B cell (primary cell): ENCODE results near the gene ZNF212. TPM values are rescaled to one million over a fixed set of nuclear protein-coding genes. Genes with fewer than 3 reads are reported as not detected.

Experiments
- ATAC-seq: fragments of 200-7000 bp; cut with Tn5 transposase; one replicate; pipeline ENCODE4 v1.10.0; 2021; ENCODE audit warnings: low read depth, mild to moderate bottlenecking, moderate number of reproducible peaks, moderate library complexity
- CTCF ChIA-PET: fragments of 350-600 bp; sonication (Branson Sonifier 250); formaldehyde crosslinking; loops from one replicate; lab custom pipeline; 2021; ENCODE audit warnings: antibody characterized with exemption, inconsistent platforms; lab: Charles Lee
- POLR2A ChIA-PET: fragments of 350-600 bp; sonication (Branson Sonifier 250); formaldehyde crosslinking; loops from one replicate; lab custom pipeline; 2021; ENCODE audit warnings: antibody characterized with exemption; lab: Charles Lee
- DNase-seq: peaks from one replicate; pipeline ENCODE4 v3.0.0; 2013
- H2AFZ ChIP-seq: 2 replicates; pipeline ENCODE4 v1.6.1; 2012; ENCODE audit warnings: mild to moderate bottlenecking, low read depth, low read length; ENCODE audit not compliant: insufficient read depth, poor library complexity, severe bottlenecking
- H3K27ac ChIP-seq, 2 donors: 1 replicate in 1 of 2; 2 replicates in 1 of 2; pipeline ENCODE4 v1.5.1; 2012 to 2013; ENCODE audit warnings: low read length in 2 of 2, mild to moderate bottlenecking in 2 of 2, moderate library complexity in 1 of 2
- H3K27me3 ChIP-seq, 4 experiments: fragments of 200-600 bp in 1 of 4; sonication (generic) in 1 of 4; replicated peaks in 1 of 4; 1 replicate in 2 of 4; 2 replicates in 2 of 4; pipeline versions ENCODE4 v1.6.1 to v1.7.0; 2013 to 2016; ENCODE audit warnings: low read length in 3 of 4, mild to moderate bottlenecking in 2 of 4, mixed read lengths in 1 of 4, moderate library complexity in 1 of 4; ENCODE audit not compliant: insufficient read depth in 4 of 4, control insufficient read depth in 3 of 4; ENCODE audit errors: control extremely low read depth in 1 of 4
- H3K36me3 ChIP-seq, 2 experiments: replicated peaks in 1 of 2; 1 replicate in 1 of 2; 2 replicates in 1 of 2; pipeline versions ENCODE4 v1.6.1 to v1.7.1; 2013; ENCODE audit warnings: low read length in 1 of 2; ENCODE audit not compliant: insufficient read depth in 2 of 2, control insufficient read depth in 1 of 2; ENCODE audit errors: control extremely low read depth in 1 of 2, extremely low read depth in 1 of 2
- H3K4me1 ChIP-seq, 2 donors: fragments of 200-600 bp in 1 of 2; sonication (generic) in 1 of 2; 1 replicate in 1 of 2; 2 replicates in 1 of 2; pipeline versions ENCODE4 v1.5.1 to v1.6.1; 2013 to 2017; ENCODE audit warnings: low read length in 2 of 2; ENCODE audit not compliant: control insufficient read depth in 2 of 2, insufficient read depth in 2 of 2
- H3K4me2 ChIP-seq: replicated peaks from 2 replicates; pipeline ENCODE3; 2012; ENCODE audit warnings: mild to moderate bottlenecking, low read depth, low read length; ENCODE audit not compliant: poor library complexity, severe bottlenecking
- H3K4me3 ChIP-seq, 5 experiments: fragments of 200-600 bp in 1 of 5; sonication (generic) in 1 of 5; 1 replicate in 3 of 5; 2 replicates in 2 of 5; pipeline versions ENCODE4 v1.5.1 to v1.7.0; 2011 to 2016; ENCODE audit warnings: low read length in 4 of 5, mild to moderate bottlenecking in 4 of 5, low read depth in 2 of 5, control low read depth in 1 of 5, moderate library complexity in 1 of 5; ENCODE audit not compliant: insufficient read depth in 1 of 5; ENCODE audit errors: control extremely low read depth in 1 of 5, extremely low read depth in 1 of 5
- H3K79me2 ChIP-seq: fragments of 200-600 bp; sonication (generic); one replicate; pipeline ENCODE4 v1.6.0; 2016; ENCODE audit warnings: low read length; ENCODE audit not compliant: control insufficient read depth, insufficient read depth
- H3K9ac ChIP-seq: fragments of 200-600 bp; sonication (generic); 2 replicates; pipeline ENCODE4 v1.6.1; 2017; ENCODE audit warnings: mild to moderate bottlenecking, low read length, moderate library complexity
- H3K9me3 ChIP-seq, 3 donors: one replicate each; pipeline versions ENCODE4 v1.6.1 to v1.7.1; 2013; ENCODE audit warnings: low read length in 2 of 3; ENCODE audit not compliant: control insufficient read depth in 2 of 3, insufficient read depth in 1 of 3; ENCODE audit errors: control extremely low read depth in 1 of 3
- H4K20me1 ChIP-seq: 2 replicates; pipeline ENCODE4 v1.6.0; 2012; ENCODE audit warnings: mild to moderate bottlenecking, low read length; ENCODE audit not compliant: insufficient read depth, control insufficient read depth, poor library complexity, severe bottlenecking
- H3K27ac Mint-ChIP-seq: one replicate; pipeline ENCODE4 v1.8.0; 2021; ENCODE audit warnings: mixed read lengths
- H3K27me3 Mint-ChIP-seq: one replicate; pipeline ENCODE4 v1.8.0; 2021; ENCODE audit warnings: mixed read lengths
- H3K4me1 Mint-ChIP-seq: one replicate; pipeline ENCODE4 v1.8.0; 2021; ENCODE audit warnings: mixed read lengths
- H3K4me3 Mint-ChIP-seq: one replicate; pipeline ENCODE4 v1.8.0; 2021; ENCODE audit warnings: mixed read lengths
- H3K9me3 Mint-ChIP-seq: one replicate; pipeline ENCODE4 v1.8.0; 2022; ENCODE audit warnings: mixed read lengths; ENCODE audit not compliant: insufficient read depth
- EZH2 ChIP-seq: IDR thresholded peaks from 2 replicates; pipeline ENCODE4 v1.6.1; 2012; ENCODE audit warnings: borderline replicate concordance, low read depth, mild to moderate bottlenecking, moderate library complexity, low read length; ENCODE audit not compliant: insufficient read depth, poor library complexity, severe bottlenecking
- WGBS: methylation state at CpG from one replicate; pipeline ENCODE4 v1.1.5; 2013; ENCODE audit warnings: missing lambda C conversion rate; ENCODE audit not compliant: insufficient coverage; 5-methylcytosine and 5-hydroxymethylcytosine counted together
- intact Hi-C: fragments of 100-400 bp; cut with micrococcal nuclease; formaldehyde crosslinking; loops from one replicate; pipeline ENCODE4 v1.10.0; 2022
- polyA plus RNA-seq: library from polyadenylated mRNA; depleted of rRNA; stranded (reverse); fragments of >200 nt; gene quantifications from 2 replicates; pipeline ENCODE4 v1.2.3, GENCODE V29; 2012
- total RNA-seq, 2 donors: library from RNA; stranded (reverse); fragments of 120-200 nt in 1 of 2; gene quantifications; 1 replicate in 1 of 2; 2 replicates in 1 of 2; pipeline versions ENCODE4 v1.2.3 to v1.2.4, GENCODE V29; 2013 to 2022
- TF ChIP-seq, protein P1 (sequence below): fragments of 200-600 bp; IDR thresholded peaks from one replicate; pipeline ENCODE4 v1.8.0; 2022; ENCODE audit warnings: antibody characterized with exemption, mild to moderate bottlenecking

Gene ZNF212
- total and polyA plus RNA-seq, 2 donors (not counting 1 experiment from before 2014, with no cell fraction given) = 8.1 to 22.5 TPM

- peak overlapping the region; percentile 84 for H2AFZ ChIP-seq
- TF ChIP-seq EZH2 = no peak
- TF ChIP-seq, protein P1, sequence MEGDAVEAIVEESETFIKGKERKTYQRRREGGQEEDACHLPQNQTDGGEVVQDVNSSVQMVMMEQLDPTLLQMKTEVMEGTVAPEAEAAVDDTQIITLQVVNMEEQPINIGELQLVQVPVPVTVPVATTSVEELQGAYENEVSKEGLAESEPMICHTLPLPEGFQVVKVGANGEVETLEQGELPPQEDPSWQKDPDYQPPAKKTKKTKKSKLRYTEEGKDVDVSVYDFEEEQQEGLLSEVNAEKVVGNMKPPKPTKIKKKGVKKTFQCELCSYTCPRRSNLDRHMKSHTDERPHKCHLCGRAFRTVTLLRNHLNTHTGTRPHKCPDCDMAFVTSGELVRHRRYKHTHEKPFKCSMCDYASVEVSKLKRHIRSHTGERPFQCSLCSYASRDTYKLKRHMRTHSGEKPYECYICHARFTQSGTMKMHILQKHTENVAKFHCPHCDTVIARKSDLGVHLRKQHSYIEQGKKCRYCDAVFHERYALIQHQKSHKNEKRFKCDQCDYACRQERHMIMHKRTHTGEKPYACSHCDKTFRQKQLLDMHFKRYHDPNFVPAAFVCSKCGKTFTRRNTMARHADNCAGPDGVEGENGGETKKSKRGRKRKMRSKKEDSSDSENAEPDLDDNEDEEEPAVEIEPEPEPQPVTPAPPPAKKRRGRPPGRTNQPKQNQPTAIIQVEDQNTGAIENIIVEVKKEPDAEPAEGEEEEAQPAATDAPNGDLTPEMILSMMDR = no peak
- Mint-ChIP-seq H3K27ac (peak overlapping the region; percentile 92), H3K27me3 (no peaks in the 10 kb centered on the region), H3K9me3 (no peaks in the 10 kb centered on the region), H3K4me3 (peak overlapping the region; percentile 94), H3K4me1 (peaks cover 21% of the 10 kb centered on the region)
- ATAC-seq (no peak), DNase-seq (no peak)
- POLR2A ChIA-PET = interaction anchor here (0.6 to 3.0 kb wide), 10 partner anchors 12 to 511 kb away, joined by 3 to 17 read pairs (median 3); partner anchors contain the start of genes ZNF282 and ZNF398
- intact Hi-C loops = loop anchor here (5.0 to 10.0 kb wide), 3 partner anchors 237 to 379 kb away; partner anchors contain the start of genes EZH2 and PDIA4
- H3K9ac ChIP-seq = peak overlapping the region; percentile 80
- WGBS = 11% methylated on average over 11 of the region's 16 CpGs
- CTCF ChIA-PET = interaction anchor here (1.0 to 5.1 kb wide), 14 partner anchors 12 to 481 kb away, joined by 3 to 34 read pairs (median 4); partner anchors contain the start of genes ZNF282, ZNF398 and ZNF777
- H3K79me2 ChIP-seq = peaks cover 14% of the 10 kb centered on the region
- H4K20me1 ChIP-seq = peaks cover 18% of the 10 kb centered on the region
- peaks cover 13 to 17% of the 10 kb centered on the region in 2 donors for H3K4me1 ChIP-seq
- peaks cover 0 to 3% (median 0%) of the 10 kb centered on the region in 3 donors for H3K9me3 ChIP-seq
- H3K4me3 ChIP-seq = peak overlapping the region in 4 of 5 experiments; percentile 64 to 75 (median 68)
- H3K36me3 ChIP-seq = peaks cover 0 to 14% of the 10 kb centered on the region in 2 experiments
- peak overlapping the region; percentile 97 for H3K4me2 ChIP-seq
- peak overlapping the region; percentile 69 to 76 for H3K27ac ChIP-seq
- H3K27me3 ChIP-seq = no peaks in the 10 kb centered on the region
Observed at GRCh38 chr7:149261316-149261828, 21.9 kb downstream of the ZNF212 start.
